Measurements from ENCODE around the gene SPSB2.

DNA sequence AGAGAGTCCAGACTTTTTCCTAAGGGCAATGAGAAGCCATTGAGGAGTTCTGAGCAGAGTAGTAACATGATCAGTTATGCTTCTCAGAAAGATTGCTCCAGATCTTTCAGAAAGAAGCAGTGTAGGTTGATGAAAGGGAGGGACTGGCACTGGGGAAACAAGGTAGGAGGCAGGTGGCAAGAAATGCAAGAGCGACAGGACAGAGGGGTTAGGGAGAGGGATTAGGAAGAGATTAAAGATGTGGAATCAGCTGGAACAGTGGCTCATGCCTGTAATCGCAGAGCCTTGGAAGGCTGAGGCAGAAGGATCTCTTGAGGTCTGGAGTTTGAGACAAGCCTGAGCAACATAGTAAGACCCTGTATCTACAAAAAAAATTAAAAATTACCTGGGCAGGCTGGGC lies 25.4 kb downstream of the SPSB2 start:
- TF ChIP-seq, protein P1, sequence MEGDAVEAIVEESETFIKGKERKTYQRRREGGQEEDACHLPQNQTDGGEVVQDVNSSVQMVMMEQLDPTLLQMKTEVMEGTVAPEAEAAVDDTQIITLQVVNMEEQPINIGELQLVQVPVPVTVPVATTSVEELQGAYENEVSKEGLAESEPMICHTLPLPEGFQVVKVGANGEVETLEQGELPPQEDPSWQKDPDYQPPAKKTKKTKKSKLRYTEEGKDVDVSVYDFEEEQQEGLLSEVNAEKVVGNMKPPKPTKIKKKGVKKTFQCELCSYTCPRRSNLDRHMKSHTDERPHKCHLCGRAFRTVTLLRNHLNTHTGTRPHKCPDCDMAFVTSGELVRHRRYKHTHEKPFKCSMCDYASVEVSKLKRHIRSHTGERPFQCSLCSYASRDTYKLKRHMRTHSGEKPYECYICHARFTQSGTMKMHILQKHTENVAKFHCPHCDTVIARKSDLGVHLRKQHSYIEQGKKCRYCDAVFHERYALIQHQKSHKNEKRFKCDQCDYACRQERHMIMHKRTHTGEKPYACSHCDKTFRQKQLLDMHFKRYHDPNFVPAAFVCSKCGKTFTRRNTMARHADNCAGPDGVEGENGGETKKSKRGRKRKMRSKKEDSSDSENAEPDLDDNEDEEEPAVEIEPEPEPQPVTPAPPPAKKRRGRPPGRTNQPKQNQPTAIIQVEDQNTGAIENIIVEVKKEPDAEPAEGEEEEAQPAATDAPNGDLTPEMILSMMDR (conservative IDR thresholded peaks at IDR 0.05; ENCODE audit: low read depth, low read length): no peak
- no peak for TF ChIP-seq EZH2 (IDR thresholded peaks at IDR 0.05; ENCODE audit: low read length, unreplicated experiment)

All from PC-3 (cell line).